Mononuclear cell (primary cell): ENCODE results near the gene FEM1A. TPM values are rescaled to one million over a fixed set of nuclear protein-coding genes. Genes with fewer than 3 reads are reported as not detected.
"Not testable (repeated sequence)": the region's sequence is repeated elsewhere in the genome, so short reads cannot be mapped to it uniquely, and the experiment has no call there.

Experiments
- H3K27me3 ChIP-seq: 2 replicates; pipeline ENCODE4 v1.6.0; 2011; ENCODE audit warnings: low read length, control low read depth; ENCODE audit not compliant: insufficient read depth
- H3K4me1 ChIP-seq: 2 replicates; pipeline ENCODE4 v1.5.1; 2011; ENCODE audit warnings: mild to moderate bottlenecking, low read length, control low read depth; ENCODE audit not compliant: insufficient read depth
- H3K4me3 ChIP-seq: 2 replicates; pipeline ENCODE4 v1.5.1; 2011; ENCODE audit warnings: mild to moderate bottlenecking, low read length, moderate library complexity
- H3K9me3 ChIP-seq: 2 replicates; pipeline ENCODE4 v1.5.1; 2011; ENCODE audit warnings: low read depth, mild to moderate bottlenecking, control low read depth, low read length
- total RNA-seq: library from RNA; depleted of rRNA; stranded (reverse); fragments of >200 nt; gene quantifications from one replicate; pipeline ENCODE4 v1.2.3, GENCODE V29; 2012

Gene FEM1A
- total RNA-seq, 1 donor: 15.1 TPM

DNA sequence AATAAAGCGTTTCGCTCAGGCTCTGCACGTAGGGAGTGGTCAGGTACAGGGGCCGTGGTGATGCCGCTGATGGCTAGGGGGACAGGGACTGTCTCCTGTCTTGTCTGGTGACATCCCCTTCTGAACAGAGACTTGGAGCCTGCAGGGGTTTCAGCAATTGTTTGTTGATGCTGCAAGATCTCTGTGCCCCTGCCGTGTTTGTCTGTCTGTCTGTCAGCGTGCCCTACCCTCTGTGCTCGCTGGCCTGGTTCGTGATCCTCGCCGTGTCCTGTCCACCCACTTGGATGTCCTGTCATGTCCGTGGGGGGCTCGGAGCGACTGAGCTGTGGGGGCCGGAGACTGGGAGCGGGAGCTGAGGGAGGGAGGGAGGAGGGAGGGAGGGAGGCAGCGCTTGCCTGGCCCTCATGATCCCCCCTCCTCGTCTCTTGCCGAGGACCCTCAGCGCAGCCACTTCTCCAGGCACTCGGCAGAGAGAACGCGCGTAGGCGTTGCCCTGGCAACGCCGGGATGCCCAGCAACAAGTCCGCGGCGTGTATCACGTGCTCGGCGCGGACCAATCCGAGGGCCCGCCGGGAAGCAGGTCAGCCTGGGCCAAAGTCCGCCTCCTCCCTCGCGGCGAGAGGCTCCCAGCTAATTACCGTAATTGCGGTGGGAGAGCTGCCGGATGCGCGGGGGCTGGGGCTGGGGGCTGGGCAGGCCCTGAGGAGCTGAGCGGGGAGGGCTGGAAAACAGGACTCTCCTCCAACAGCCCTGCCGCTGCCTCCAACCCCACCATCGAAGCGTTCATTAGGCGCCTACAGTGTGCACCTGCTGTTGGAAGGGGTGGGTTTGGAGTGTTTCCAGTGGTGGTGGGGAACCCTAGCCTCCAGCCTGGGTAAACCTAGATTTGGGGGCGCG is 31.9 kb upstream of the FEM1A start:
- Histone ChIP-seq H3K9me3 (no peaks in the 10 kb centered on the region), H3K4me3 (no peak overlapping the region), H3K27me3 (peaks cover 23% of the 10 kb centered on the region), H3K4me1 (peaks cover 11% of the 10 kb centered on the region)

DNA sequence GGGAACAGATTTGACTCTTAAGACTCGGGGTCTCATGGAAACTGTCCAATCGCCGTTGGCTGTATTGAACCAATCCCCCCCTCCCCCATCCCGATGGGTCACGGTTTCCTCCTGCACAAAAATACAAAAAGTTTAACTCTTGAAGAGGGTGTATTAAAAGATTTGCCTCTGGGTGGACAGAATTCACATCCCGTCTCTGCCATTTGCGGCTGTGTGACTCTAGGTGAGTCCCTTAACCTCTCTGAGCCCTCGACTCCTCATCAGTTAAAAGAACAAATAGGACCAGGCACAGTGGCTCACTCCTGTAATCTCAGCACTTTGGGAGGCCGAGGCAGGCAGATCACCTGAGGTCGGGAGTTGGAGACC is 31.3 kb upstream of the FEM1A start:
- Histone ChIP-seq H3K9me3 (no peaks in the 10 kb centered on the region), H3K4me1 (peaks cover 11% of the 10 kb centered on the region), H3K27me3 (peaks cover 23% of the 10 kb centered on the region), H3K4me3 (no peak overlapping the region)

DNA sequence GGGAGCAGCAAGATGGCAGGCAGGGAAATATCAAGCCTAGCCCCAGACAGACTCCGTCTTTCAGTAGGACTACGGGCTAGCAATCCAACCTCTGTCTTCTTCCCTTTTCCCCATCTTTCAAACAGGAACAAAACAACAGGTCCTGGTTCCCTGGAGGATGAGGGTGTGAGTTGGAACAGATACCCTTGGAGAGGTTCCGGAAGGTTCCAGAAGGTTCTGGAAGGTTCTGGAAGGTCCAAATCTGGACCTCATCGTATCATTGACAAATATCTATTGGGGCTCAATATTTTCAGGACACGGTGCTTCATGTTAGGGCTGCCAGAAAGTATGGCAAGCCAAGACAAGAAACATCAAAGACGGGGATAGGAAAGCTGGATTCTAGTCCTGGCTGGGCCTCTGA is 28.5 kb upstream of the FEM1A start:
- Histone ChIP-seq H3K27me3 (peaks cover 23% of the 10 kb centered on the region), H3K9me3 (no peaks in the 10 kb centered on the region), H3K4me3 (no peak overlapping the region), H3K4me1 (peaks cover 11% of the 10 kb centered on the region)

DNA sequence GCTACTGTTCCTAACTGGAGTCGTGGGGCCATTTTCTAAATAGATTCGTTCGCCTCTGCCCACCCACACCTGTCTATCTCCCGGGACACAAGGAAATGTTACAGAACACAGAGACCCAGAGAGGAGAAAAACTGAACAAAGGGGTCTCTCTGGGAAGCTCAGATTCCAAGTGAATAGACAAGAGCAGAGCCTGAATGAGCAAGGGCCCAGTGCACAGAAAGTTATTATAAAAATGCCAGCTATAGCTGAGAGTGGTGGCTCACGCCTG is 27.2 kb upstream of the FEM1A start:
- Histone ChIP-seq H3K4me1 (peaks cover 9% of the 10 kb centered on the region), H3K4me3 (no peak overlapping the region), H3K27me3 (peaks cover 18% of the 10 kb centered on the region), H3K9me3 (no peaks in the 10 kb centered on the region)

DNA sequence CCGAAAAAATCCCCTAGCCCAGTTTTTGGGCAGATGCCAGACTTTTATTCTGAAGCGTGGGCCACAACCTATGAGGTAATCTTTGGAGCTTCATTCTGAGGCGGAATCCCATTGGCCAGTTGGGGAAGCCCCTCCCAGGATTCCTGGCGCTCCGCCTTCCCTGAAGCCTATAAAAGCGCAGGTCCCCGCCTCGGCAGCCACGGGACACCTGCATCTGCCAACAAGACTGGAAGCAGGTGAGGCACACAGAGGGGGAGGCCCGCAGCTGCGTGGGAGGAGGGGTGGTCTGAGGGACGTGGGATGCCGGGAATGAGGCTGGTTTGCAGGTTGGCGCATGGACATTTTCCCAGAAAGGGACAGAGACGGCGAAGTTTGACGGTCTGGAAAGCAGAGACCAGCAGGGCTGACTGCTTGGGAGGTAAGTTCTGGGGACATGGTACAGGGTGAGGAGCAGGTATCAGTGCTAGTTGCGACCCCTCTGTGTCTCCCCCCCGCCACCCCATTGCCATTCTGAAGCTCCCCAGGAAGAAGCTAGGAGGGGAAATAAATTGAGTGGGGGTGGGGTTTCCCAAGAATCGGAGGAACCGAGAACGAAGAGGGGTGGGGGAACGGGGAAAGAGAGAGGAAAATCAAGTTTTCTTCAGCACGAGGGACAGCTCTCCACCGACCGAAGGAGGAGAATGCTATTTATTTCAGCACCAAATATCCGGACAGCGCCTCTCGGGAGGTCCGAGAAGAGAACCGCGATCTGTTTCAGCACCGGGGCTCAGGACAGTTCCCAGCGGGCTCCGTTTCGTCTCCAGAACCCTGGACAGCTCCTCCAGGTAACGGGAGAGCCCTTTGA is 22.4 kb upstream of the FEM1A start:
- Histone ChIP-seq H3K27me3 (no peaks in the 10 kb centered on the region), H3K4me1 (no peaks in the 10 kb centered on the region), H3K4me3 (no peak overlapping the region), H3K9me3 (no peaks in the 10 kb centered on the region)

DNA sequence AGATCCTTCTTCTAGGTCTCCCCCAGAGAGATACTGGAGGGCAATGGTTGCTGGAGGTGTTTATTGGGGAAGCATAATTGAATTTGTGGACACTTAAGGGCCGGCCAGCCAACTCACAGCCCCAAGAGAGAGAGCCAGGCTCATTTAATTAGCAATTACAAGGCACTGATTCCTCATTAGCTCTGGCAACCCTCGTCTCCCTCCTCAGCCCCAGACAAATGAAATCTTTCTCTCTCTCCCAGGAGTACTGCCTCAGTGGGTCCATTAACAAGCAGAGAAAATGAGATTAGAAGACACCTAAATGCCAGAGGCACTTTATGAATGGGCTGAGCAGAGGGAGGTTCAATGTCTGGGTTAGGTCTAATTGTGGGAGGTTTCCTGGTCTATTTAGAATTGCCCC is 19.0 kb upstream of the FEM1A start:
- no peaks in the 10 kb centered on the region for H3K9me3 ChIP-seq
- peaks cover 2% of the 10 kb centered on the region for H3K27me3 ChIP-seq
- no peaks in the 10 kb centered on the region for H3K4me1 ChIP-seq
- no peak overlapping the region for H3K4me3 ChIP-seq

DNA sequence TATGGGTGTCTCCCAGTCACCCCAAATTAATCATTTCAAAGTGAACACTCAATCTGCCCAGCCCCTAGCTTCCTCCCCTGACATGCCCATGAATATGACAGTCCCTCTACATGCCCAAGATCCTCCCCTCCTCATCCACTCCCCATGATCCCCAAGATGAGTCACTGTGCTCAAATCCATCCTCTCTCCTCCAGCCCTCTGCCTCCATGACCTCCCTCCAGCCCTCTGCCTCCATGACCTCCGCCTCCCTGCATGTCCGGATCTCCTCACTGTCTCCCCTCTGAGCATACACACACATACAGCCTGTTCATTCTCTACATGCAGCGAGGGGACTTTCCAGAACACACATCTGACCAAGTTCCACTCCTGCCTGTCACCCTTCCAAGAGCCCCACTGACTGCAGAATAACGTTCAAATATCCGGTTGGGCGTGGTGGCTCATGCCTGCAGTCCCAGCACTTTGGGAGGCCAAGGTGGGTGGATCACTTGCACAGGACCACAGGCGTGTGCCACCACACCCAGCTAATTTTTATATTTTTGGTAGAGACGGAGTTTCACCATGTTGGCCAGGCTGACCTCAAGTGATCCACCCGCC is 18.4 kb upstream of the FEM1A start:
- Histone ChIP-seq H3K4me1 (no peaks in the 10 kb centered on the region), H3K27me3 (peaks cover 2% of the 10 kb centered on the region), H3K9me3 (no peaks in the 10 kb centered on the region), H3K4me3 (no peak overlapping the region)

DNA sequence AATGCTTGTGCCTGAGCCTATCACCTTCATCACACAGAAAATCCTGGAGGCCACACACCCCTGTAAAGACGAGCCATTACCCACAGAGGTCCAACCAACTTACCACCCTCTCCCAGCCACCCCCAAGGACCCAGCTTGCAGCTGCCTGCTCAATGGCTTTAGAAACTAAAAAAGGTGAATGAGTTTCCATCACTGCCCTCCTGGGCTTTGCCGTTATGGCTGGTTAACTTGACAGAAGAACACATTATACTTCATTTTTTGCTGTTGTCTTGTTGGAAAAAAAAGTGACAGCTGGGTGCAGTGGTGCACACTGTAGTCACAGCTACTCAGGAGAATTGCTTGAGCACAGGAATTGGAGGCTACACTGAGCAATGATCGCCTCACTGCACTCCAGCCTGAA is 17.4 kb upstream of the FEM1A start:
- Histone ChIP-seq H3K4me3 (no peak overlapping the region), H3K9me3 (no peaks in the 10 kb centered on the region), H3K27me3 (peaks cover 2% of the 10 kb centered on the region), H3K4me1 (no peaks in the 10 kb centered on the region)

DNA sequence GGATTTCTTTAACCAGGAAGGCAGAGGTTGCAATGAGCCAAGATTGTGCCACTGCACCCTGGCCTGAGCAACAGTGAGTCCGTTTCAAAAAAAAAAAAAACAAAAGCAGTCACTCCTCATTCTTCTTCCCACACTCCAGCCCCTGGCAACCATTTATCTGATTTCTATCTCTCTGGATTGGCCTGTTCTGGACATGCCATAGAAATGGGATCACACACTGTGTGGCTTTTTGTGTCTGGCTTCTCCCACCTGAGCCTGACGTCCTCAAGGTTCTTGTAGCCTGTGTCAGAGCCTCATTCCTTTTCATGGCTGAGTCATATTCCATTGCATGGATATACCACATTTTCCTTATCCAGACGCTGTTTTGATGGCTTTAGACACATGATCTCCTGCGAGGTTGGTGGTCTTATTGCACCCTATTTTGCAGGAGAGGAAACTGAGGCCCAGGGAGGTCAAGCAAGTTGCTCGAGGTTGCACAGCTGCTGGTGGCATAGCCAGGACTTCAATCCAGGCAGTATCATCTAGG is 15.8 kb upstream of the FEM1A start:
- Histone ChIP-seq H3K27me3 (peaks cover 2% of the 10 kb centered on the region), H3K4me1 (no peaks in the 10 kb centered on the region), H3K4me3 (no peak overlapping the region), H3K9me3 (no peaks in the 10 kb centered on the region)

DNA sequence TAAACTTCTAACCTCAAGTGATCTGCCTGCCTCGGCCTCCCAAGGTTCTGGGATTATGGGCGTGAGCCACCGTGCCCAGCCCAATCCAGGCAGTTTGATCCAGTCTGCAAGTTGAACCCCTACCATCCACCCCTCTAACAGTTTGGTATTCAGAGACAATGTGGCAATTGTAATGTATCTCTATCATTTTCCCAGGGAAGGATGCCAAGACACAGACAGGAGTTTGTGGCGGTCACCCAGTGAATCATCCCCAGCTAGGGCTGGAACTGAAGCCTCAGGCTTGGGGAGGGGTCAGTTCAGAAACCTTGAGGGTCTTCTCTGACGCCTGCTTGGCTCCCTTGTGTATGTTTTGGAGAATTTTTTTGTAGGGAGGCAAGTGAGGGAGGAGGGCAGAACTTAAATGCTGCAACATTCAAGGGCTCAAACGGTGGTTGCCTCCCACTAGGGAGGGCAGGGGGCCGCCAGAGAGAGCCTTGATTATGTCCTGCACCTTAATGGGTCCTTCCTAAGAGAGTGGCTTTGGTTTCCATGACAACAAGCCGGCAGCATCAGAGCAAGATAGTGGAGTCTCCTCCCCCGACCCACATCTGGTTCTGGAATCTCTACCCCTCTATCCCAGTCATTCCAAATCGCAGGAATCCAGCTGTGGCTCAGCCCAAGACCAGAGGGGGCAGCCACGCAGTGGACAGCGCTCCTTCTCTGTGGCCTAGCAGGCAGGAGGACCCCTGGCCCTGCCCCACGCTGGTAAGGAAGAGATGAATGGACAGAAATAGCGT is 14.9 kb upstream of the FEM1A start:
- peaks cover 2% of the 10 kb centered on the region for H3K27me3 ChIP-seq
- H3K9me3 ChIP-seq: no peaks in the 10 kb centered on the region
- H3K4me1 ChIP-seq: no peaks in the 10 kb centered on the region
- no peak overlapping the region for H3K4me3 ChIP-seq

DNA sequence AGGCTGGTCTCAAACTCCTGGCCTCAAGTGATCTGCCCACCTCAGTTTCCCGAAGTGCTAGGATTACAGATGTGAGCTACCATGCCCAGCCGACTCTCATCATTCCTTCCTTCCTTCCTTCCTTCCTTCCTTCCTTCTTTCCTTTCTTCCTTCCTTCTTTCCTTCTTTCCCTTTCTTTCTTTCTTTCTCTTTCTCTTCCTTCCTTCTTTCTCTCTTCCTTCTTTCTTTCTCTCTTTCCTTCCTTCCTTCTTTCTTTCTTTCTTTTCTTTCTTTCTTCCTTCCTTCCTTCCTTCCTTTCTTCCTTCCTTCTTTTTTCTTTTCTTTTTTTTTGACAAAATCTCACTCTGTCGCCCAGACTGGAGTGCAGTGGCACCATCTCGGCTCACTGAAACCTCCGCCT is 13.4 kb upstream of the FEM1A start:
- H3K4me3 ChIP-seq, H3K4me1 ChIP-seq, H3K27me3 ChIP-seq, H3K9me3 ChIP-seq: not testable (repeated sequence)

DNA sequence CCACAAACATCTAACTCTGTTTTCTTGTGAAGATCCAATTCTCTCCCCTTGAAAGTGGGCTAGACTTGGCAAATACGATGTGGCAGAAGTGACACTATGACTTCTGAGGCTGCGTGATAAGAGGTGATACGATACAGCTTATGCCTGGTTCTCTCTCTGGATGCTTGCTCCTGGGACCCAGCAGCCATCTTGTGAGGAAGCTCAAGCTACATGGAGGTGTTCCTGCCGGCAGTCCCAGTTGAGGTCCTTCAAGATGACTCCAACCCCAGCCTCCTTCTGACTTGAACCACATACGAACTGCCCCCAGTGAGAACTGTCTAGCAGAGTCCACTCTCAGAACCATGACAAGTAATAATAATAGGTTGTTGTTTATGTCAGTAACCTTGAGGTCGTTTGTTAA is 10.7 kb upstream of the FEM1A start:
- Histone ChIP-seq H3K9me3 (no peaks in the 10 kb centered on the region), H3K4me3 (no peak overlapping the region), H3K27me3 (peaks cover 3% of the 10 kb centered on the region), H3K4me1 (no peaks in the 10 kb centered on the region)

DNA sequence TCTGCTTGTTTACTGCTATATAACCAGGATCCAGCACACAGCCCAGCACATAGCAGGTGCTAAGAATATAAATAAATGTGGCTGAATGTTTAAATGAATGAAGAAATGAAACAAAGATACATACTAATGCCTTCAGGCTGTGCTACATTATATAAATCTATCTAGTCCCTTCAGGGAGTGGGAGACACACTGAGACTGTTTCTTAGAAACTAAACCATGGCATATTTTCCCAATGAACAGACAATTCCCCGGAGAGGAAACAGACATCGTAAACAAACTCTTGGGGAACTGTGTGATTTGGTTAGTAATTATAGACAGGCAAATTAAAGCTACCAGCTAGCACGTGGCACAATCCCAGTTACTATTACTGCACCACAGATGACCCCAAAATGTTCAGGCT is 9.7 kb upstream of the FEM1A start:
- Histone ChIP-seq H3K4me1 (no peaks in the 10 kb centered on the region), H3K27me3 (peaks cover 3% of the 10 kb centered on the region)

DNA sequence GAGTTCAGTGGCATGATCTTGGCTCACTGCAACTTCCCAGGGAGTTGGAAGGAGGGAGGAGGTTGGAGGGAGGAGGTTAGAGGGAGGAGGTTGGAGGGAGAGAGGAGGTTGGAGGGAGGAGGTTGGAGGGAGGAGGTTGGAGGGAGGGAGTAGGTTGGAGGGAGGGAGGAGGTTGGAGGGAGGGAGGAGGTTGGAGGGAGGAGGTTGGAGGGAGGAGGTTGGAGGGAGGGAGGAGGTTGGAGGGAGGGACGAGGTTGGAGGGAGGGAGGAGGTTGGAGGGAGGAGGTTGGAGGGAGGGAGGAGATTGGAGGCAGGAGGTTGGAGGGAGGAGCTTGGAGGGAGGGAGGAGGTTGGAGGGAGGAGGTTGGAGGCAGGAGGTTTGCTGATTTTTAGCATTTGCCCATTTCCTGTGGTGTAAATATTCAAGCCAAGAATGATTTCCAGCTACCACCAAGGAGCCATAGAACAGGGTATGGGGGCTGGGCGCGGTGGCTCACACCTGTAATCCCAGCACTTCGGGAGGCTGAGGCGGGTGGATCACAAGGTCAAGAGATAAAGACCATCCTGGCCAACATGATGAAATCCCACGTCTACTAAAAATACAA is 5.0 kb upstream of the FEM1A start:
- H3K4me1 ChIP-seq, H3K27me3 ChIP-seq, H3K4me3 ChIP-seq, H3K9me3 ChIP-seq: not testable (repeated sequence)

More for the DNA sequence above, 9.7 kb upstream of the FEM1A start:
- Histone ChIP-seq H3K9me3 (no peaks in the 10 kb centered on the region), H3K4me3 (no peak overlapping the region)
